GM18507 (cell line): ENCODE results near the gene IDH3G.
"Not testable (repeated sequence)": the region's sequence is repeated elsewhere in the genome, so short reads cannot be mapped to it uniquely, and the experiment has no call there.

ENCODE experiments used
- DNase-seq: peaks from one replicate; pipeline ENCODE4 v3.0.0; 2011; ENCODE audit warnings: low read depth; ENCODE audit not compliant: insufficient read length; ENCODE audit errors: extremely low spot score
- FAIRE-seq: peaks from 2 replicates; lab custom pipeline; 2011; peaks lifted over from hg19 to GRCh38; lab: Jason Lieb, UNC

The IDH3G gene

GRCh38 chrX:153818064-153818463, 23.9 kb upstream of the IDH3G start:
- DNase-seq, FAIRE-seq: not testable (repeated sequence)

GRCh38 chrX:153816831-153817690, 22.9 kb upstream of the IDH3G start:
- DNase-seq (no peak), FAIRE-seq (no peak)

GRCh38 chrX:153814591-153815315, 20.6 kb upstream of the IDH3G start:
- DNase-seq (no peak), FAIRE-seq (peak; percentile 60)

- FAIRE-seq (no peak), DNase-seq (no peak)
These were observed 19.0 kb upstream of the IDH3G start for GRCh38 chrX:153813161-153813560.

- DNase-seq (no peak), FAIRE-seq (no peak)
These were observed 18.0 kb upstream of the IDH3G start for GRCh38 chrX:153812220-153812619.

GRCh38 chrX:153807976-153808375, 13.8 kb upstream of the IDH3G start:
- FAIRE-seq (no peak), DNase-seq (no peak)

- FAIRE-seq (no peak), DNase-seq (no peak)
These were observed 12.9 kb upstream of the IDH3G start for GRCh38 chrX:153806999-153807575.

GRCh38 chrX:153805436-153805835, 11.3 kb upstream of the IDH3G start:
- no peak for FAIRE-seq
- DNase-seq: no peak

- FAIRE-seq (no peak), DNase-seq (no peak)
These were observed 10.4 kb upstream of the IDH3G start for GRCh38 chrX:153804621-153805020.

GRCh38 chrX:153804100-153804595, 10.0 kb upstream of the IDH3G start:
- no peak for FAIRE-seq

GRCh38 chrX:153803211-153804099, 9.3 kb upstream of the IDH3G start:
- DNase-seq (no peak), FAIRE-seq (no peak)

More at GRCh38 chrX:153804100-153804595, 10.0 kb upstream of the IDH3G start:
- no peak for DNase-seq

- FAIRE-seq (no peak), DNase-seq (no peak)
These were observed 8.4 kb upstream of the IDH3G start for GRCh38 chrX:153802513-153803045.

GRCh38 chrX:153801669-153802068, 7.5 kb upstream of the IDH3G start:
- DNase-seq (no peak), FAIRE-seq (no peak)

GRCh38 chrX:153800746-153801145, 6.6 kb upstream of the IDH3G start:
- FAIRE-seq: no peak
- DNase-seq: no peak

GRCh38 chrX:153800177-153800722, 6.1 kb upstream of the IDH3G start:
- no peak for FAIRE-seq
- DNase-seq: no peak

- no peak for DNase-seq
- no peak for FAIRE-seq
These were observed 5.2 kb upstream of the IDH3G start for GRCh38 chrX:153799326-153799725.

GRCh38 chrX:153797415-153798015, 3.3 kb upstream of the IDH3G start:
- FAIRE-seq: no peak
- no peak for DNase-seq
